MM.1S (cell line): ENCODE measurements around the gene MPZL1.

Source experiments
- EZH2 ChIP-seq: fragments of 300-600 bp; sonication (generic); optimal IDR thresholded peaks from 2 replicates; pipeline ENCODE3; 2017; ENCODE audit warnings: low read depth, mild to moderate bottlenecking, antibody characterized with exemption, low read length, mixed read lengths
- EZH2phosphoT487 ChIP-seq: fragments of 300-600 bp; sonication (generic); IDR thresholded peaks from 2 replicates; pipeline ENCODE4 v1.6.1; 2018; ENCODE audit warnings: antibody characterized with exemption, low read length
- TF ChIP-seq, protein P1 (sequence below): fragments of 300-600 bp; sonication (generic); IDR thresholded peaks from 2 replicates; pipeline ENCODE4 v1.5.1; 2016; ENCODE audit warnings: antibody characterized with exemption, low read length, mixed read lengths

DNA sequence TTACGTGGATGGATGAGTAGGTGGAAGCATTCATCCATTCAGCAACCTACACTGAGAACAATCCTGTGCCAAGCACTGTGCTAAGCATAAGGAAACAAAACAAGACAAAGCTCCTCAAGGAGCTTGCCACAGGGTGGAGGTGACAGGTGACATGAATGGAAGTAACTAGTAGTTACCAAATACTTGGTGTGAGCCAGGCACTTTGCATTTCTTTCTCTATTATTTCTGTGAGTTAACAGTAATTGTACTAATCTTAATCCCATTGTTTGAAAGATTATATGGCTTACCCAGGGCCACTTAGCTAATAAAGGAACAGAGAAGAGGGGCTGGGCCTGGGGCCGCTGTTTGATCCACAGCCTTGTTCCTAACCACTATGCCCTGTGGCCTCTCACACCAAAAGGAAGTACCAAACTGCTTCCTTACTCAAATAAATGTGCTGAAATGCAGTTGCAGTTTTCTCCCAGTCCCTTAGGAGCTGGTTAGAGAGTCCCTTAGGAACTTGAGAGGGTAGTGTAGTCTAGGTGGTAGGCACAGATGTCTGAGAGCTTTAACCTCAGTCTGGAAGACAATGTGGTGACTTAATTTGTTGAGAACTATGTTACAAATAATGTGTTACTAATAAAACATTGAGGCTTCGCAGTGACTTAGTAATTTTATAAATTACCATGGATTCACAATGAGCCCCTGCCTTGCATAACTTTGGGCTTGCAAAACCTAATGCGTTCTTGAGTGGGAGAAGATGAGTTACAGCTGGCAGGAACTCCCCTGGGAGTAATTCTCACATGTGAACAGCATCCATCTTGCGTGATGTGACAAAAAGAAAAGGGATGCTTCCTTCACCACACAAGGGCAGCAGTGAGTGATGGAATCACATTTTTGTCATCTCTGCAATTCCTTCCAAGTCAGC is 69.8 kb downstream of the MPZL1 start:
- TF ChIP-seq, protein P1, sequence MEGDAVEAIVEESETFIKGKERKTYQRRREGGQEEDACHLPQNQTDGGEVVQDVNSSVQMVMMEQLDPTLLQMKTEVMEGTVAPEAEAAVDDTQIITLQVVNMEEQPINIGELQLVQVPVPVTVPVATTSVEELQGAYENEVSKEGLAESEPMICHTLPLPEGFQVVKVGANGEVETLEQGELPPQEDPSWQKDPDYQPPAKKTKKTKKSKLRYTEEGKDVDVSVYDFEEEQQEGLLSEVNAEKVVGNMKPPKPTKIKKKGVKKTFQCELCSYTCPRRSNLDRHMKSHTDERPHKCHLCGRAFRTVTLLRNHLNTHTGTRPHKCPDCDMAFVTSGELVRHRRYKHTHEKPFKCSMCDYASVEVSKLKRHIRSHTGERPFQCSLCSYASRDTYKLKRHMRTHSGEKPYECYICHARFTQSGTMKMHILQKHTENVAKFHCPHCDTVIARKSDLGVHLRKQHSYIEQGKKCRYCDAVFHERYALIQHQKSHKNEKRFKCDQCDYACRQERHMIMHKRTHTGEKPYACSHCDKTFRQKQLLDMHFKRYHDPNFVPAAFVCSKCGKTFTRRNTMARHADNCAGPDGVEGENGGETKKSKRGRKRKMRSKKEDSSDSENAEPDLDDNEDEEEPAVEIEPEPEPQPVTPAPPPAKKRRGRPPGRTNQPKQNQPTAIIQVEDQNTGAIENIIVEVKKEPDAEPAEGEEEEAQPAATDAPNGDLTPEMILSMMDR = no peak
- no peak for TF ChIP-seq EZH2
- TF ChIP-seq EZH2phosphoT487 = no peak
